BLaER1 (cell line): ENCODE data around the gene KLHL29.

Source experiments
- H3K27ac ChIP-seq: shearing (Covaris generic); formaldehyde crosslinking; 2 replicates; pipeline ENCODE4 v1.8.1; 2022
- H3K27me3 ChIP-seq: shearing (Covaris generic); formaldehyde crosslinking; 2 replicates; pipeline ENCODE4 v1.8.1; 2022
- H3K36me3 ChIP-seq: shearing (Covaris generic); formaldehyde crosslinking; 2 replicates; pipeline ENCODE4 v1.8.1; 2022
- H3K4me1 ChIP-seq: shearing (Covaris generic); formaldehyde crosslinking; 2 replicates; pipeline ENCODE4 v1.8.1; 2022
- H3K4me2 ChIP-seq: shearing (Covaris generic); formaldehyde crosslinking; 2 replicates; pipeline ENCODE4 v1.8.1; 2022
- H3K4me3 ChIP-seq: shearing (Covaris generic); formaldehyde crosslinking; 2 replicates; pipeline ENCODE4 v1.8.1; 2022
- H3K9ac ChIP-seq: shearing (Covaris generic); formaldehyde crosslinking; 2 replicates; pipeline ENCODE4 v1.8.1; 2022
- H3K9me3 ChIP-seq: shearing (Covaris generic); formaldehyde crosslinking; 2 replicates; pipeline ENCODE4 v1.8.1; 2022
- H4K20me1 ChIP-seq: shearing (Covaris generic); formaldehyde crosslinking; 2 replicates; pipeline ENCODE4 v1.8.1; 2022
- Cebpa-rat ChIP-seq: shearing (Covaris generic); IDR thresholded peaks from 2 replicates; pipeline ENCODE4 v1.8.1; 2022

The KLHL29 gene

GRCh38 chr2:23693606-23693951 lies 308.6 kb downstream of the KLHL29 start:
- Histone ChIP-seq H3K4me1 (peaks cover 7% of the 10 kb centered on the region), H3K9ac (no peak overlapping the region), H3K36me3 (no peaks in the 10 kb centered on the region), H3K9me3 (no peaks in the 10 kb centered on the region), H3K4me2 (no peak overlapping the region), H4K20me1 (no peaks in the 10 kb centered on the region; the same call in 1 of the 2 replicates), H3K4me3 (no peak overlapping the region), H3K27ac (no peak overlapping the region), H3K27me3 (no peaks in the 10 kb centered on the region)
- no peak for TF ChIP-seq Cebpa-rat

GRCh38 chr2:23694058-23695045 lies 309.4 kb downstream of the KLHL29 start:
- no peak overlapping the region for H3K4me3 ChIP-seq
- H3K9ac ChIP-seq = no peak overlapping the region
- no peaks in the 10 kb centered on the region for H3K27me3 ChIP-seq
- no peaks in the 10 kb centered on the region for H3K4me1 ChIP-seq
- H3K36me3 ChIP-seq = no peaks in the 10 kb centered on the region
- H3K4me2 ChIP-seq = no peak overlapping the region
- no peaks in the 10 kb centered on the region; the same call in 1 of the 2 replicates for H4K20me1 ChIP-seq
- no peak for TF ChIP-seq Cebpa-rat
- H3K27ac ChIP-seq = no peak overlapping the region
- no peaks in the 10 kb centered on the region for H3K9me3 ChIP-seq

GRCh38 chr2:23695214-23695889 lies 310.4 kb downstream of the KLHL29 start:
- no peaks in the 10 kb centered on the region for H3K27me3 ChIP-seq

GRCh38 chr2:23695890-23696751 lies 311.1 kb downstream of the KLHL29 start:
- TF ChIP-seq Cebpa-rat = no peak

More at GRCh38 chr2:23695214-23695889, 310.4 kb downstream of the KLHL29 start:
- Histone ChIP-seq H3K9me3 (no peaks in the 10 kb centered on the region), H3K4me2 (no peak overlapping the region), H3K9ac (no peak overlapping the region), H3K36me3 (no peaks in the 10 kb centered on the region), H4K20me1 (no peaks in the 10 kb centered on the region; the same call in 1 of the 2 replicates), H3K4me3 (no peak overlapping the region), H3K27ac (no peak overlapping the region), H3K4me1 (no peaks in the 10 kb centered on the region)
- no peak for TF ChIP-seq Cebpa-rat

GRCh38 chr2:23696752-23697045 lies 311.7 kb downstream of the KLHL29 start:
- no peak overlapping the region for H3K4me3 ChIP-seq
- no peak for TF ChIP-seq Cebpa-rat
- no peak overlapping the region for H3K27ac ChIP-seq
- no peaks in the 10 kb centered on the region for H3K4me1 ChIP-seq
- no peaks in the 10 kb centered on the region for H3K27me3 ChIP-seq
- H3K4me2 ChIP-seq = no peak overlapping the region
- H4K20me1 ChIP-seq = no peaks in the 10 kb centered on the region; the same call in 1 of the 2 replicates
- H3K9me3 ChIP-seq = no peaks in the 10 kb centered on the region
- no peaks in the 10 kb centered on the region for H3K36me3 ChIP-seq
- no peak overlapping the region for H3K9ac ChIP-seq

More at GRCh38 chr2:23695890-23696751, 311.1 kb downstream of the KLHL29 start:
- Histone ChIP-seq H4K20me1 (no peaks in the 10 kb centered on the region; the same call in 1 of the 2 replicates), H3K27me3 (no peaks in the 10 kb centered on the region), H3K9ac (no peak overlapping the region), H3K4me2 (no peak overlapping the region), H3K4me1 (no peaks in the 10 kb centered on the region), H3K9me3 (no peaks in the 10 kb centered on the region), H3K4me3 (no peak overlapping the region), H3K27ac (no peak overlapping the region), H3K36me3 (no peaks in the 10 kb centered on the region)

GRCh38 chr2:23697256-23698075 lies 312.5 kb downstream of the KLHL29 start:
- H3K9ac ChIP-seq = no peak overlapping the region
- no peaks in the 10 kb centered on the region; the same call in 1 of the 2 replicates for H4K20me1 ChIP-seq
- no peak overlapping the region for H3K27ac ChIP-seq

GRCh38 chr2:23698116-23698693 lies 313.2 kb downstream of the KLHL29 start:
- Histone ChIP-seq H4K20me1 (no peaks in the 10 kb centered on the region; the same call in 1 of the 2 replicates), H3K27me3 (no peaks in the 10 kb centered on the region), H3K4me1 (peaks cover under 1% of the 10 kb centered on the region; the same call in 1 of the 2 replicates), H3K36me3 (peaks cover 5% of the 10 kb centered on the region; the same call in 1 of the 2 replicates), H3K9ac (no peak overlapping the region), H3K4me2 (no peak overlapping the region), H3K4me3 (no peak overlapping the region), H3K27ac (no peak overlapping the region), H3K9me3 (no peaks in the 10 kb centered on the region)
- TF ChIP-seq Cebpa-rat = no peak

More at GRCh38 chr2:23697256-23698075, 312.5 kb downstream of the KLHL29 start:
- no peaks in the 10 kb centered on the region for H3K27me3 ChIP-seq
- no peaks in the 10 kb centered on the region for H3K9me3 ChIP-seq
- no peaks in the 10 kb centered on the region for H3K36me3 ChIP-seq
- no peak overlapping the region for H3K4me3 ChIP-seq
- no peak overlapping the region for H3K4me2 ChIP-seq
- no peak for TF ChIP-seq Cebpa-rat
- H3K4me1 ChIP-seq = no peaks in the 10 kb centered on the region

- TF ChIP-seq Cebpa-rat = no peak
- Histone ChIP-seq H3K4me1 (peaks cover 8% of the 10 kb centered on the region), H3K4me3 (no peak overlapping the region), H3K4me2 (no peak overlapping the region), H3K27me3 (no peaks in the 10 kb centered on the region), H3K9ac (no peak overlapping the region), H3K9me3 (no peaks in the 10 kb centered on the region), H3K36me3 (peaks cover 7% of the 10 kb centered on the region; the same call in 1 of the 2 replicates), H3K27ac (no peak overlapping the region), H4K20me1 (no peaks in the 10 kb centered on the region; the same call in 1 of the 2 replicates)
These were observed 314.0 kb downstream of the KLHL29 start for GRCh38 chr2:23698721-23699579.
